Neural progenitor cell (in vitro differentiated cells): ENCODE data around the gene GDI1.

ENCODE experiments used
- CTCF ChIP-seq: fragments of 200-600 bp; sonication (generic); IDR thresholded peaks from 2 replicates; pipeline ENCODE4 v1.5.1; 2017; ENCODE audit warnings: antibody characterized with exemption, mild to moderate bottlenecking
- EZH2 ChIP-seq: fragments of 200-600 bp; sonication (generic); IDR thresholded peaks from 2 replicates; pipeline ENCODE4 v1.6.1; 2017; ENCODE audit warnings: antibody characterized with exemption, mild to moderate bottlenecking, moderate library complexity
- EZH2phosphoT487 ChIP-seq: fragments of 200-600 bp; sonication (generic); IDR thresholded peaks from 2 replicates; pipeline ENCODE4 v1.6.1; 2017; ENCODE audit warnings: antibody characterized with exemption

- TF ChIP-seq CTCF (no peak), EZH2 (no peak), EZH2phosphoT487 (no peak)
Measured at GRCh38 chrX:154477891-154478477, 41.0 kb downstream of the GDI1 start.
